Motor neuron (in vitro differentiated cells): ENCODE data around the gene TTC7B. TPM values are rescaled to one million over a fixed set of nuclear protein-coding genes. Genes with fewer than 3 reads are reported as not detected.

Experiments
- ATAC-seq, 8 experiments: fragments of 200-7000 bp; cut with Tn5 transposase; replicated peaks in 6 of 8; 2 replicates each; pipeline ENCODE4 v1.8.0; 2021; ENCODE audit warnings: mild to moderate bottlenecking in 8 of 8, moderate library complexity in 8 of 8
- H3K27ac ChIP-seq, 2 donors: fragments of 250-450 bp; sonication (Bioruptor Pico); 2 replicates each; pipeline ENCODE4 v1.9.0; 2021; ENCODE audit warnings: antibody characterized with exemption in 2 of 2, mild to moderate bottlenecking in 2 of 2, moderate library complexity in 1 of 2
- H3K4me1 ChIP-seq, 2 donors: fragments of 250-450 bp; sonication (Bioruptor Pico); replicated peaks in 1 of 2; 2 replicates each; pipeline ENCODE4 v1.6.1; 2021; ENCODE audit warnings: antibody characterized with exemption in 2 of 2, mild to moderate bottlenecking in 2 of 2, moderate library complexity in 1 of 2
- H3K4me3 ChIP-seq, 5 donors: fragments of 250-450 bp; sonication (Bioruptor Pico); 2 replicates each; pipeline ENCODE4 v1.9.0; 2021; ENCODE audit warnings: antibody characterized with exemption in 5 of 5, mild to moderate bottlenecking in 5 of 5, moderate library complexity in 4 of 5
- WGBS, 10 experiments: fragments of 450-650 bp; shearing (Covaris generic); methylation state at CpG; one replicate each; pipeline ENCODE4 v1.0.0; 2022; 5-methylcytosine and 5-hydroxymethylcytosine counted together
- in situ Hi-C, 9 experiments: fragments of 400-800 bp; cut with MboI; loops; one replicate each; pipeline ENCODE4 v1.15.0; 2021; ENCODE audit warnings: low sequenced_read_pairs in 9 of 9, low pct_unique_long_range_greater_than_20kb in 2 of 9; ENCODE audit not compliant: unreplicated experiment in 9 of 9
- total RNA-seq, 8 experiments: library from RNA; unstranded; fragments of 300-600 nt; gene quantifications; 2 replicates each; pipeline versions ENCODE4 v1.2.3 to v1.2.4, GENCODE V29; 2022

Gene TTC7B
- total RNA-seq, 8 experiments from 2014 or later = 0.81 to 38.2 (median 22.8) TPM

GRCh38 chr14:90697132-90697531 is 119.1 kb downstream of the TTC7B start:
- in situ Hi-C loops = loop anchor here in 3 of 9 experiments (25.0 kb wide), 2 partner anchors 285 to 310 kb away; partner anchors contain the start of gene CALM1 (in 1 of the 3)

GRCh38 chr14:90696720-90697119 is 119.5 kb downstream of the TTC7B start:
- ATAC-seq = peak in 1 of 8 experiments; percentile 4
- in situ Hi-C loops = loop anchor here in 3 of 9 experiments (25.0 kb wide), 2 partner anchors 284 to 309 kb away; partner anchors contain the start of gene CALM1 (in 1 of the 3)

More at GRCh38 chr14:90697132-90697531, 119.1 kb downstream of the TTC7B start:
- Histone ChIP-seq H3K27ac (peak overlapping the region; percentile 23 to 56), H3K4me3 (no peak overlapping the region), H3K4me1 (peaks cover 37 to 39% of the 10 kb centered on the region in 2 donors)
- peak in 3 of 8 experiments; percentile 11 to 53 (median 14) for ATAC-seq
- WGBS, 10 experiments = 50 to 100% (median 77%) methylated on average over 1 to 2 of the region's 2 CpGs; no CpG with 5 or more reads in 2 of the 10 experiments

GRCh38 chr14:90695997-90696660 is 120.1 kb downstream of the TTC7B start:
- WGBS, 10 experiments = 50 to 100% (median 67%) methylated on average over 1 to 10 of the region's 12 CpGs; no CpG with 5 or more reads in 1 of the 10 experiments
- in situ Hi-C loops = loop anchor here in 3 of 9 experiments (25.0 kb wide), 2 partner anchors 284 to 309 kb away; partner anchors contain the start of gene CALM1 (in 1 of the 3)
- peak overlapping the region; percentile 23 to 56 for H3K27ac ChIP-seq
- peak in 5 of 8 experiments; percentile 71 to 87 (median 86) for ATAC-seq
- no peak overlapping the region for H3K4me3 ChIP-seq
- peaks cover 37 to 39% of the 10 kb centered on the region in 2 donors for H3K4me1 ChIP-seq

More at GRCh38 chr14:90696720-90697119, 119.5 kb downstream of the TTC7B start:
- Histone ChIP-seq H3K4me3 (no peak overlapping the region), H3K4me1 (peaks cover 37 to 39% of the 10 kb centered on the region in 2 donors), H3K27ac (peak overlapping the region; percentile 23 to 56)
- 42 to 100% (median 83%) methylated on average over 1 to 4 of the region's 4 CpGs; no CpG with 5 or more reads in 1 of the 10 experiments for WGBS, 10 experiments

- WGBS, 10 experiments = 51 to 100% (median 83%) methylated on average over 1 to 3 of the region's 3 CpGs; no CpG with 5 or more reads in 3 of the 10 experiments
- Histone ChIP-seq H3K4me1 (peaks cover 31 to 32% of the 10 kb centered on the region in 2 donors), H3K4me3 (no peak overlapping the region), H3K27ac (no peak overlapping the region)
- in situ Hi-C loops = loop anchor here in 3 of 9 experiments (25.0 kb wide), 2 partner anchors 281 to 306 kb away; partner anchors contain the start of gene CALM1 (in 1 of the 3)
- no peak for ATAC-seq
These were observed 122.8 kb downstream of the TTC7B start for GRCh38 chr14:90693413-90693812.

GRCh38 chr14:90692826-90693225 is 123.4 kb downstream of the TTC7B start:
- 0 to 100% (median 52%) methylated on average over 1 of the region's 1 CpG; no CpG with 5 or more reads in 6 of the 10 experiments for WGBS, 10 experiments
- peaks cover 25 to 27% of the 10 kb centered on the region in 2 donors for H3K4me1 ChIP-seq
- in situ Hi-C loops = loop anchor here in 3 of 9 experiments (25.0 kb wide), 2 partner anchors 281 to 306 kb away; partner anchors contain the start of gene CALM1 (in 1 of the 3)
- ATAC-seq = no peak
- no peak overlapping the region for H3K27ac ChIP-seq
- H3K4me3 ChIP-seq = no peak overlapping the region

- ATAC-seq = no peak
- in situ Hi-C loops = loop anchor here in 3 of 9 experiments (25.0 kb wide), 2 partner anchors 280 to 305 kb away; partner anchors contain the start of gene CALM1 (in 1 of the 3)
- WGBS, 10 experiments = 41 to 100% (median 98%) methylated on average over 1 to 2 of the region's 2 CpGs
These were observed 124.2 kb downstream of the TTC7B start for GRCh38 chr14:90692061-90692460.

GRCh38 chr14:90691627-90692026 is 124.6 kb downstream of the TTC7B start:
- Histone ChIP-seq H3K4me1 (peaks cover 13 to 15% of the 10 kb centered on the region in 2 donors), H3K27ac (no peak overlapping the region), H3K4me3 (no peak overlapping the region)
- in situ Hi-C loops = loop anchor here in 3 of 9 experiments (25.0 kb wide), 2 partner anchors 279 to 304 kb away; partner anchors contain the start of gene CALM1 (in 1 of the 3)
- no peak for ATAC-seq
- WGBS, 10 experiments = 89 to 100% (median 94%) methylated on average over 1 to 2 of the region's 2 CpGs; no CpG with 5 or more reads in 2 of the 10 experiments

More at GRCh38 chr14:90692061-90692460, 124.2 kb downstream of the TTC7B start:
- Histone ChIP-seq H3K4me1 (peaks cover 17 to 19% of the 10 kb centered on the region in 2 donors), H3K4me3 (no peak overlapping the region), H3K27ac (no peak overlapping the region)

GRCh38 chr14:90687680-90688079 is 128.6 kb downstream of the TTC7B start:
- no peaks in the 10 kb centered on the region for H3K4me1 ChIP-seq
- no peak overlapping the region for H3K27ac ChIP-seq
- no peak overlapping the region for H3K4me3 ChIP-seq
- 94 to 100% (median 100%) methylated on average over 1 to 5 of the region's 5 CpGs for WGBS, 10 experiments
- ATAC-seq = no peak
- in situ Hi-C loops = loop anchor here in 3 of 9 experiments (25.0 kb wide), 2 partner anchors 275 to 300 kb away; partner anchors contain the start of gene CALM1 (in 1 of the 3)

- in situ Hi-C loops = loop anchor here in 3 of 9 experiments (25.0 kb wide), 2 partner anchors 270 to 295 kb away; partner anchors contain the start of gene CALM1 (in 1 of the 3)
- no peak overlapping the region for H3K27ac ChIP-seq
- ATAC-seq = no peak
- peaks cover 7 to 11% of the 10 kb centered on the region in 2 donors for H3K4me1 ChIP-seq
- 93 to 100% (median 98%) methylated on average over 2 to 5 of the region's 7 CpGs; no CpG with 5 or more reads in 4 of the 10 experiments for WGBS, 10 experiments
- no peak overlapping the region for H3K4me3 ChIP-seq
These were observed 133.6 kb downstream of the TTC7B start for GRCh38 chr14:90682615-90683014.

- no peak overlapping the region for H3K4me3 ChIP-seq
- WGBS, 10 experiments = 0 to 100% (median 65%) methylated on average over 1 to 3 of the region's 3 CpGs; no CpG with 5 or more reads in 1 of the 10 experiments
- peak in 4 of 8 experiments; percentile 24 to 97 (median 96) for ATAC-seq
- in situ Hi-C loops = loop anchor here in 3 of 9 experiments (25.0 kb wide), 2 partner anchors 270 to 295 kb away; partner anchors contain the start of gene CALM1 (in 1 of the 3)
- peaks cover 14 to 16% of the 10 kb centered on the region in 2 donors for H3K4me1 ChIP-seq
- no peak overlapping the region for H3K27ac ChIP-seq
These were observed 134.3 kb downstream of the TTC7B start for GRCh38 chr14:90681929-90682328.

- Histone ChIP-seq H3K27ac (no peak overlapping the region), H3K4me1 (peaks cover 19 to 22% of the 10 kb centered on the region in 2 donors), H3K4me3 (no peak overlapping the region)
- in situ Hi-C loops = loop anchor here in 3 of 9 experiments (25.0 kb wide), 2 partner anchors 267 to 292 kb away; partner anchors contain the start of gene CALM1 (in 1 of the 3)
- no peak for ATAC-seq
- 80 to 100% (median 100%) methylated on average over 1 to 6 of the region's 6 CpGs; no CpG with 5 or more reads in 5 of the 10 experiments for WGBS, 10 experiments
These were observed 137.3 kb downstream of the TTC7B start for GRCh38 chr14:90678846-90679362.

GRCh38 chr14:90678420-90678819 is 137.8 kb downstream of the TTC7B start:
- ATAC-seq = no peak
- Histone ChIP-seq H3K27ac (no peak overlapping the region), H3K4me3 (no peak overlapping the region), H3K4me1 (peaks cover 19 to 22% of the 10 kb centered on the region in 2 donors)
- WGBS, 10 experiments = 80 to 100% (median 100%) methylated on average over 1 of the region's 1 CpG; no CpG with 5 or more reads in 2 of the 10 experiments
- in situ Hi-C loops = loop anchor here in 3 of 9 experiments (25.0 kb wide), 2 partner anchors 266 to 291 kb away; partner anchors contain the start of gene CALM1 (in 1 of the 3)
